Activated effector memory CD4-positive, alpha-beta T cell treated with Interleukin-2 at 50 U/mL for 16 hours (primary cell): ENCODE measurements around the gene GSN.

Experiments
- DNase-seq: peaks from one replicate; pipeline ENCODE4 v3.0.0-alpha.2; 2020

Gene GSN

GRCh38 chr9:121326130-121326838 is 58.3 kb downstream of the GSN start:
- DNase-seq = no peak

- no peak for DNase-seq
Measured at GRCh38 chr9:121326901-121327613, 59.1 kb downstream of the GSN start.

GRCh38 chr9:121328476-121328875 is 60.5 kb downstream of the GSN start:
- no peak for DNase-seq

GRCh38 chr9:121328876-121329681 is 61.1 kb downstream of the GSN start:
- DNase-seq = no peak

- no peak for DNase-seq
Measured at GRCh38 chr9:121331549-121331948, 63.6 kb downstream of the GSN start.

- no peak for DNase-seq
Measured at GRCh38 chr9:121331992-121332685, 64.2 kb downstream of the GSN start.

- no peak for DNase-seq
Measured at GRCh38 chr9:121333950-121334773, 66.2 kb downstream of the GSN start.

GRCh38 chr9:121336665-121337064 is 68.7 kb downstream of the GSN start:
- DNase-seq = no peak

- no peak for DNase-seq
Measured at GRCh38 chr9:121339437-121339836, 71.5 kb downstream of the GSN start.

- no peak for DNase-seq
Measured at GRCh38 chr9:121340676-121341392, 72.9 kb downstream of the GSN start.

- DNase-seq = no peak
Measured at GRCh38 chr9:121344184-121344583, 76.2 kb downstream of the GSN start.

- DNase-seq = no peak
Measured at GRCh38 chr9:121345070-121345469, 77.1 kb downstream of the GSN start.

- DNase-seq = no peak
Measured at GRCh38 chr9:121348221-121348620, 80.3 kb downstream of the GSN start.

GRCh38 chr9:121349009-121349408 is 81.0 kb downstream of the GSN start:
- no peak for DNase-seq

- DNase-seq = no peak
Measured at GRCh38 chr9:121350036-121350435, 82.1 kb downstream of the GSN start.

- no peak for DNase-seq
Measured at GRCh38 chr9:121350993-121351561, 83.1 kb downstream of the GSN start.

GRCh38 chr9:121353241-121354061 is 85.5 kb downstream of the GSN start:
- DNase-seq = peak; percentile 20

- no peak for DNase-seq
Measured at GRCh38 chr9:121354141-121354540, 86.2 kb downstream of the GSN start.

GRCh38 chr9:121354762-121355161 is 86.8 kb downstream of the GSN start:
- DNase-seq = no peak

GRCh38 chr9:121357011-121357410 is 89.0 kb downstream of the GSN start:
- DNase-seq = no peak
